Left ventricle myocardium superior (tissue), 1 donor: ENCODE data around the gene GRIK3. TPM values are rescaled to one million over a fixed set of nuclear protein-coding genes. Genes with fewer than 3 reads are reported as not detected.

Experiments used
- ATAC-seq: fragments of 200-7000 bp; cut with Tn5 transposase; one replicate; pipeline ENCODE4 v1.9.1; 2020; ENCODE audit warnings: mild to moderate bottlenecking, moderate library complexity
- DNase-seq: peaks from one replicate; pipeline ENCODE4 v3.0.0-alpha.2; 2020
- intact Hi-C: fragments of 100-400 bp; cut with micrococcal nuclease; formaldehyde crosslinking; loops from one replicate; pipeline ENCODE4 v1.11.0; 2022
- total RNA-seq: library from RNA; stranded (reverse); fragmentation: NEBNext Ultra II Directional; extraction: Animal tissue kit (Norgen Biotek cat#: 25700); gene quantifications from one replicate; pipeline ENCODE4 v1.2.1, GENCODE V29; 2021
- donor health status: DM: no; HTN: yes; CAD: no; lungs with severe emphysema.

GRIK3 gene
- total RNA-seq, 1 donor from 2014 or later: 0.62 TPM

GRCh38 chr1:36956570-36956969 is 77.7 kb downstream of the GRIK3 start:
- intact Hi-C loops: no loop called here
- DNase-seq: no peak
- no peak for ATAC-seq

- DNase-seq: no peak
- intact Hi-C loops: no loop called here
- no peak for ATAC-seq
These were observed 79.3 kb downstream of the GRIK3 start for GRCh38 chr1:36955016-36955415.

- intact Hi-C loops: no loop called here
- DNase-seq (no peak), ATAC-seq (no peak)
These were observed 81.3 kb downstream of the GRIK3 start for GRCh38 chr1:36953061-36953460.

- intact Hi-C loops: no loop called here
- ATAC-seq (no peak), DNase-seq (no peak)
These were observed 82.6 kb downstream of the GRIK3 start for GRCh38 chr1:36951761-36952160.

GRCh38 chr1:36951292-36951750 is 83.0 kb downstream of the GRIK3 start:
- no peak for DNase-seq
- no peak for ATAC-seq
- intact Hi-C loops: no loop called here

GRCh38 chr1:36950604-36951291 is 83.6 kb downstream of the GRIK3 start:
- ATAC-seq: no peak
- DNase-seq: no peak
- intact Hi-C loops: no loop called here

- DNase-seq (no peak), ATAC-seq (no peak)
- intact Hi-C loops: no loop called here
These were observed 85.7 kb downstream of the GRIK3 start for GRCh38 chr1:36948606-36949005.

GRCh38 chr1:36948147-36948546 is 86.2 kb downstream of the GRIK3 start:
- ATAC-seq (no peak), DNase-seq (no peak)
- intact Hi-C loops: no loop called here

- DNase-seq: no peak
- no peak for ATAC-seq
- intact Hi-C loops: no loop called here
These were observed 86.9 kb downstream of the GRIK3 start for GRCh38 chr1:36947384-36947783.

- intact Hi-C loops: no loop called here
- ATAC-seq (no peak), DNase-seq (no peak)
These were observed 89.4 kb downstream of the GRIK3 start for GRCh38 chr1:36944883-36945282.

GRCh38 chr1:36942148-36942547 is 92.2 kb downstream of the GRIK3 start:
- intact Hi-C loops: no loop called here
- no peak for DNase-seq
- ATAC-seq: no peak

- DNase-seq (no peak), ATAC-seq (no peak)
- intact Hi-C loops: no loop called here
These were observed 92.9 kb downstream of the GRIK3 start for GRCh38 chr1:36941316-36941978.

- DNase-seq (no peak), ATAC-seq (no peak)
- intact Hi-C loops: no loop called here
These were observed 95.5 kb downstream of the GRIK3 start for GRCh38 chr1:36938819-36939218.

GRCh38 chr1:36937371-36937770 is 96.9 kb downstream of the GRIK3 start:
- intact Hi-C loops: no loop called here
- DNase-seq (no peak), ATAC-seq (no peak)

- intact Hi-C loops: no loop called here
- no peak for ATAC-seq
- no peak for DNase-seq
These were observed 100.3 kb downstream of the GRIK3 start for GRCh38 chr1:36934061-36934460.

GRCh38 chr1:36927826-36928225 is 106.5 kb downstream of the GRIK3 start:
- intact Hi-C loops: no loop called here
- DNase-seq: no peak
- ATAC-seq: no peak

GRCh38 chr1:36925251-36925650 is 109.1 kb downstream of the GRIK3 start:
- no peak for DNase-seq
- intact Hi-C loops: no loop called here
- ATAC-seq: no peak

- DNase-seq (peak; percentile 63), ATAC-seq (peak; percentile 61)
- intact Hi-C loops: no loop called here
These were observed 110.0 kb downstream of the GRIK3 start for GRCh38 chr1:36924282-36924811.

- no peak for DNase-seq
- no peak for ATAC-seq
- intact Hi-C loops: no loop called here
These were observed 111.5 kb downstream of the GRIK3 start for GRCh38 chr1:36922593-36923426.

GRCh38 chr1:36922071-36922470 is 112.2 kb downstream of the GRIK3 start:
- ATAC-seq: no peak
- intact Hi-C loops: no loop called here
- DNase-seq: no peak
